ENCODE results near the gene MOSMO.

Gene MOSMO

DNA sequence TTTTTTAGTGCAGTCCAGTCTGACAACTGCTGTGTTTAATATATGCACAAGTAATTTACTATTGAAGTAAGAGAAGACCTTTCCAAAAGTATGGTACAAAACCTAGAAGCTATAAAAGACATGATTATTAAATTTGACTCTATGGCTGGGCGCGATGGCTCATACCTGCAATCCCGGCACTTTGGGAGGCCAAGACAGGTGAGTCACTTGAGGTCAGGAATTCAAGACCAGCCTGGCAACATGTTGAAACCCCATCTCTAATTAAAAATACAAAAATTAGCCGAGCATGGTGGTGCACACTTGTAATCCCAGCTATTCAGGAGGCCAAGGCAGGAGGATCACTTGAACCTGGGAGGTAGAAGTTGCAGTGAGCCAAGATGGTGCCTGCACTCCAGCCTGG, 43.1 kb downstream of the MOSMO start:
- DNase-seq (ENCODE audit: low read depth): no peak

DNA sequence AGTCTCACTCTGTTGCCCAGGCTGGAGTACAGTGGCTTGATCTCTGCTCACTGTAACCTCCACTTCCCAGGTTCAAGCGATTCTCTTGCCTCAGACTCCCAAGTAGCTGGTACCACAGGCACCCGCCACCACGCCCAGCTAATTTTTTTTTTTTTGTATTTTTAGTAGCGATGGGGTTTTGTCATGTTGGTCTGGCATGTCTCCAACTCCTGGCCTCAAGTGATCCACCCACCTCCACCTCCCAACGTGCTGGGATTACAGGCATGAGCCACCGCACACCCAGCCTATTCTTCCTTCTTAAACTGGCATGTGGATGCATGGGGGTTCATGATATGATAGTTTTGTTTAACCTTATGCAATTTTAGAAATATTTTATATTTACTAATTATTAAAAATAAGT, 45.1 kb downstream of the MOSMO start:
- no peak for DNase-seq (ENCODE audit: low read depth)

DNA sequence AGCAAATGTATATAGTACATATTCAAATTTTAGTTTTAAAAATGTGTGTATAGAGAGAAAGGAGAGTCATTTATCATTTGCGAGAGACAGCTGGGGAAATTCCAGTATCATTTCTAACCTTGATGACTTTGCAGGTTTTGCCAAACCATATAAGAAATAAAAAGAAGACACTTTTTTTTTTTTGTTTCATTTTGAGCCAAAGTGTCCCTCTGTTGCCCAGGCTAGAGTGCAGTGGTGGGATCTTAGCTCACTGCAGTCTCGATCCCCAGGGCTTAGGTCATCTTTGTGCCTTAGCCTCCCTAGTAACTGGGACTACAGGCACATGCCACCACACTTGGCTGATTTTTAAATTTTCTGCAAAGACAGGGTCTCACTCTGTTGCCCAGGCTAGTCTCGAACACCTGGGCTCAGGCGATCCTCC, 46.0 kb downstream of the MOSMO start:
- DNase-seq (ENCODE audit: low read depth): no peak

DNA sequence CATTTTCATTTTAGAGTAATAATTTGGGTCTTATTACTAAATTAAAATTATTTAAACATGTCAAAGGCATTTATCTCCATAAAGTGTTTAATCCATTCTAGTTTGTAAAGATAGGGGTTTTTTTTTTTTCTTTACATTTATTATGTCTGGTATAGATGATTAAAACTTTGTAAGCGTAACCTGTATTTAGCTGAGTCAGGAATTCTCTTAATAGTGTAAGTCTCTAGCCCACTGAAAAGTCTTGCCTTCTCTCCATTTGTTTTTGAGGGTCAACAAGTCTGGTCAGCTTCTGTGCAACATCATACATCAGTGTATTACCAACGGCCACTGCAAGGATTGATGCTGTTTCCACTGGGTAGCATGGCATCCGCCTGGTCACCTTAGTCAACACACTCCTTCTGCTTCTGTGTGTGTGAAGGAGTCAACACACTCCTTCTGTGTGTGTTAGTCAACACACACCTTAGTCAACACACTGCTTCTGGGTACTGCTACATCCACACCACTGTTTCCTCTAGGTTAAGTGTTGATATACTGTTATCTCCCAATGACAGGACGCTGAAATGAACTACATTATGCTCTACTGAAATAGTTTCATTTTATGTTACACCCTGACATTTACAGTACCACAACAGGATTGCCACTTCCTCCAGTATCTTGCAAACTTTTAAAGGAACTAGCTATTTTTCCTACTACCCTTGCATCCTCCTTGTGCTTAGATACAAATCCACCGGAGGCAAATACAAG, 47.1 kb downstream of the MOSMO start:
- DNase-seq (ENCODE audit: low read depth): no peak

DNA sequence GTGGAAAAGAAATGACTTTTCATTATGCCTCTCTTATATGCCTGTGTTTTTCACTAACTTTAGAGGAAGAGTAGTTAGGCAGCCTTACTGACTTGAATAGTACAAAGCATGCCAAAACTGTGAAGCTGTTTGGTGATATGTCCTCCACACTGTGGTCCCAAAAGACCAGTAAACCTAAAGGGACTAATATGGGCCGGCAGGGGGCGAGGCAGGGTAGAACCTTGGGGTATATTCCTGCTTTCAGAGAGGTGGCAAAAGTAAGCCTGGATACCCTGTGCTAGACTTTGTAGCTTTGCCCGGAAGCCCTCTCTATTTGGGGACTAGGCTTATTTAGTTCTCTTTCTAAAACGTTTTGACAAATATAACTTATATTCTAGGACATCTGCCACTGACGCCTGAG, 48.0 kb downstream of the MOSMO start:
- DNase-seq (ENCODE audit: low read depth): no peak

DNA sequence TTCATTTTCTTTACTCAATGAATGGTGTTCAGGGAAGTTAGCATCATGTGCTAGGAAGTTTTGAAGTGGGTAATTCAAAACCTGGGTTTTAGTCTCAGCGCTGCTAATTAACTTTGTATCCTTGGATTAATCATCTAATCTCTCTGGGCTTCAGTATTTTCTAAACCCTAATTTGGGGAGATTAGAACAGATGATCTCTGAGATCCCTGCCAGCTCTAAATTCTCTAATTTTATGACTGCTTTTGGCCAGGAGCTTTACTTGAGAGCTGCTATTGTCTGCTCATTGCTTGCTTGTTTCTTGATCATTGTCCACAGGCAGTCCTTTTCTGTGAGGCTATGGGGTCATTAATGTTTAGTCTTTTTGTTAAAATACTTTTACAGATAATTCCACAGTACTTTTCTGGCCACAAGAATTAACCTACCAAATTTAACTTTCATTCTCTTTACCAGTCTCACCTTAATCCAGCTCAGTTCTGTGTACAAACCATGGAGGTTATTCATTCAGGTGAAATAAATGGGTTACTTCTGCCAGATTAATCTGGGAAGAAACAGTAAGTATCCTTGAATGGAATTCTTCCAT, 56.1 kb downstream of the MOSMO start:
- no peak for DNase-seq (ENCODE audit: low read depth)

DNA sequence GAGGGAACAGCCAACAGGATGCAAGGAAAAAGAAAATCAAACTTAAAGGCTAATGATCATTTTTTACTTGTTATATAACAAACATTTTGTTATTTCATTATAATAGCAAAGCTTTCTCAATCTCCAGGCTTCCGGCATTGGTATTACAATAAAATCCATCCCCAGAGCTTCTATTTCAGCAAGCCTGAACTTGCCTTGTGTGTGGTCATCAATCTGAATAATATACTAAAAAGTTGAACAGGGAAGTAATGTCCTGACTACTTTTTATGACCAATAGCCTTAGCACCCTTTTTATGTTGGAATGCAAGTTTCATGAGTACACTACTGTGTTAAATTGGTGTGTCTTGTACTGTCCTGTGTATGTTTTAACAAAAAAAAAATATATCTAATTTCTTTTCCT, 57.3 kb downstream of the MOSMO start:
- no peak for DNase-seq (ENCODE audit: low read depth)

DNA sequence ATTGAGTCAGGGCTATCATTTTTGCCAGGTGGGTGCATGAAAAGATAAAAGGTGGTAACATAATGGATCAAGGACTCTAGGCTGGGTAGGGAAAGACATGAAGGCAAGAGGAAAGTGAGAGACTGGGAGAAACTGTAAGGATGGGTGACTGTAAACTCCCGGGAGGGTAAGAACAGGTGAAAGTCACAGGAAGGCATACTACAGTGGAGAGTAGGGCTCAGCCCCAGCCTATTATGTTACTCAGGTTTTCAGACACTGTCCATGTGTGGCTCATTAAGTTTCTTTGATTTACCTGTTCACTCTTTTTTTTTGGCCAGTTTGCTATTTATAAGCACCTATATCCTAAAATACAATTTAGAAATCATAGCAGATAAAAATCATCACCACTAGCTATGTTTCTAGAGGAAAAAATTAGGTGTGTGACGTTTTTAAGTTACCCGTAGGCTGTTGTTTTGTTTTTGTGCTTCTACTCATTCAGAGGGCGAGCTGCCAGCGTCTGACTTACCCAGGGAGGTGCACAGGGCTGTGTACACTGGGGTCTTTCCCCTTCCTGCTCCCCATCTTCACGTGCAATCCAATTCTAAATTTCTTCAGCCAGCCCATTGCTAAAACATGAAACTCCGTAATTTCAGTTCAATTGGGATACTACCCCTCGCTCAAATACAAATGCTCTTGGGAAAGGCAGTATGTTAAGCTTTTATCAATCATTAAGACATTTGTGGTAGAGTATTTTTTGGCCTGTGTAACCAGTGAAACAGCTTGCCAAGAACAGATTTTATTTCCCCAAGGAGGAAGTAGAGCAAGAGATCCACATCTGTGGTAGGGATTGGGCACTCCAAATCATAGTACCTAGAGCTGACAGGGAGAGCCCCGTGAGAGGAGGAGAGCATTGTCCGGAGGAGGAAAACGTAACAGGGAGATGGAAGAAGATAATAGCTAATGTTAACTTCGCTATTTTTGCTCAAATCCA, 62.7 kb downstream of the MOSMO start:
- DNase-seq (ENCODE audit: low read depth): no peak

DNA sequence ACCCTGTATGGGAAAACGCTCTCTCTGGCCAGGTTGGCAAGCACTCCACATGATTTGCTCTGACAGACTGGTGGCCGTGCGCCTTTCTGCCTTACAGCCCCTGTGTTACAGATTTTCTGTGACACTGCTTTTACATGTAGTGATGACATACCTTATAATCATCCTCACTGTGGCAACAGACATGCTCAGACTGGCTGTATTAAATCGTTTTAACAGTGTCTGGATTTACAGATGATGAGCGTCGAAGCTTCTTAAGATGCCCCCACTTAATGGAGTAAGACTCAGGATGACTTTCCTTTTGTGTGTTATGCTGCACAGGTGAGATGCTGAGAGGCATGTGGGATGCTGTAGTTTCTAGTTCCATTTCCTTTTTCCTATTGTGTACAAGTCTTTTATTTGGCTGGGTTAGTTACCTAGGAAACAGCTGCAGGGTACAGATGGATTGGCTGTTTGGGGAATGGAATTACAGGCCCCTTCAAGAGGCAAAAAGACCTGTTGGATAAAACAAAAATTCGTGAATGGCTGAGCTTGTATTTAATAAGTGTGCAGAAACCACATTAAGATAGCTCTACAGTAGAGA, 63.5 kb downstream of the MOSMO start:
- DNase-seq (ENCODE audit: low read depth): no peak

DNA sequence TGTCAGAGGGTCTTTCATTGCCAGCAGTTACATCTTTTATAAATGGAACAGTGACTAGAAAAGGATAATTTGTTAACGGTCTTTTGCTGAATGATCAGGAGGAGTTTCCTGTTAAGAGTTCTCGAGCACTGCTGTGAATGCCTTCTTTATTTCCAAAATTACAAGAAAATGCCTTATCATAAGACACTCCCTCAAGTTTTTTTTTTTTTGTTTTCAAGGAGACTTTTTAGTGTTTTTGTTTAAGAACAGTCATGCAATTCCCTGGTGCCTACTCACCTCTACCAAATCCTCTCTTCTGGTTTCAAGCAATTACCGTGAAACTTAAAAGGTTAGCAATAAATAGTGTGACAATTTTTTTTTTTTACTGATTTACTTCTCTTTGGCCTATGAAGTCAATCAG, 65.4 kb downstream of the MOSMO start:
- no peak for DNase-seq (ENCODE audit: low read depth)

DNA sequence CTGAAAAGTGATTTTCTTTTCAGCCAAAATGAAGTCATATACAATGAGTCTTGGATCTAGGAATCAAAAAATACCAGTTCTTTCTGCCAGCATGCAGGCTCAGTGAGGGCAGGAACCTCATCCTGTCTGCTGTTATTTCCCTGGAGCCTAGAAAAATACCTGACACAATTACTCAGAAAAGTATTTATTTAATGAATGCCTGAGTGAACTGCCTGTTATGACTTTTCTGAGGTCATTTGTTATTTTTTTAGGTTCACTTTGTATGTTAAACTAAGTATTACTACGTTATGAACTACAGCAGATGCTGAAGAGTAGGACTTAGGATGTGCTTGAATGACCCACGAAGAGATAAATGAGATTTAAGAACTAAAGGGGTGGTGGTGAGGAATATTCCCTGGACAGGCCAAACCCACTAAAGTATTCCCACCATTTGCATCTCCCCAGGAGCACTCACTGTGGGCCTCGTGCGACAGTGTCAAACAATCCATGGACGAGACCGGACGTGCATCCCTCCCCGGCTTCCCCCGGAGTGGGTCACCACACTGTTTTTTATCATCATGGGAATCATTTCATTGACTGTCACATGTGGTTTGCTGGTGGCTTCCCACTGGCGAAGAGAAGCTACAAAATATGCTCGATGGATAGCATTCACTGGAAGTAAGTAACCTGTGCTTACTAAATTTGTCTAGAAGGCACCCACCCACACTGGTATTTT, 67.3 kb downstream of the MOSMO start:
- DNase-seq (ENCODE audit: low read depth): no peak

DNA sequence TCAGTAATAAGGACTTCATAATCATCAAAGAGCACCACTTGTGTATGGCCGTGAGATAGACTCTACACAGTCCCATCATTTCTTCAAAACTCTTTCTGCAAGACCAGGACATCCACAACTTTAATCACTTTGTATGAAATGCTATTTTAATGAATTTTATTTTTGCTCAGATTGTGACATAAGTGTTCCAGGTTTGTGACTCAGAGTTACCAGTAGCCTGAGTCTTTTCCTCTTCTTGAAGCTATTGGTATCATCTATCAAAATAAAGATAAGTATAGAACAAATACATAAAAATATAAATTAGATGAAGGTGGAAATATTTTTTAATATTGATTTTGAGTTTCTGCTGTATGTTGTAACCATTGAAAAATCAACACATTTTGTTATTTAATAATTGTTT, 67.9 kb downstream of the MOSMO start:
- no peak for DNase-seq (ENCODE audit: low read depth)

DNA sequence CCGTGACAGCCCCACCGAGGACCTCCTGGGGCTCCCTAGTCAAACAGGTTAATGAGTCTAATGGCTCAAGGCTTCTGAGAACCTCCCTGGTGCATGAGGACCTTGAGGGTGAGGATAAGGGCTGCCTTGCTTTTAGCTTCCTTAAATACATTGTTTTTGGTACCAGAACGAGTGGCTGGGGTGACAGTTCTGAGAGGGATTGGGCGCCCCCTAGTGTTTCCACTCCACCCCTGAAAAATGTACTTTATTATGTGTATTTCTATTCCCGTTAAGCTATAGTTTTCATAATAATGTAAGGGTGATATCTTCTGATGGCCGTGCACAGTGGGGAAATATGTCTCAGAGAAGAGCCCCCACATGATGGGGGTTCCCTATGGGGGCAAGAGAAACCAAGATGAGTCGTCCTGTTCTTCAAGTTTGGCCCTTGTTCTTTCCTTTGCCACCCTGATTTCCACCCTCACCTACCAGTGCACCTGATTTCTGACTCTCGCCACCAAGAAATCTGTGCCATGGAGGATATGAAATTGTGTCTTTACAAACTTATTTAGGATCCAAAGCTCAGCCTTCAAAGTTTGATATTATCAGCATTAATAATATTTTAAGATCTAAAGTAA, 69.9 kb downstream of the MOSMO start:
- DNase-seq (ENCODE audit: low read depth): peak; percentile 65

DNA sequence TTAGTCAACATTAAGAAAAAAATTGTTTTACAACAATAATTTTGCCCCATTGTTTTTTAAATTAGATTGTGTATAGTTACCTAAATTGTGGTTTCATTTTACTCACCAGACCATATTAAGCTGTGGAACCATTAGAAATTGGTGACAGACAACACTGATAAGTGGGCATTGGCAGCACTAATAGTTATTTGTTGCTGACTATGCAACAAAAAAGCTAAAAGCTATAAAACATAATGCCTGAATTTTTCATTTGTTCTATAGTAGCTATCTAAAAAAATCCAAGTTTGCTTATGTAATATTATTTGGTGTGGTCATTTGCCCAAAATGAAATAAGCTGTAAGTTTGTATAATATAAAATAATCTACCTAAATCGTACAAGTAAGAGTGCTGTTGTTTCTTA, 70.7 kb downstream of the MOSMO start:
- no peak for DNase-seq (ENCODE audit: low read depth)

DNA sequence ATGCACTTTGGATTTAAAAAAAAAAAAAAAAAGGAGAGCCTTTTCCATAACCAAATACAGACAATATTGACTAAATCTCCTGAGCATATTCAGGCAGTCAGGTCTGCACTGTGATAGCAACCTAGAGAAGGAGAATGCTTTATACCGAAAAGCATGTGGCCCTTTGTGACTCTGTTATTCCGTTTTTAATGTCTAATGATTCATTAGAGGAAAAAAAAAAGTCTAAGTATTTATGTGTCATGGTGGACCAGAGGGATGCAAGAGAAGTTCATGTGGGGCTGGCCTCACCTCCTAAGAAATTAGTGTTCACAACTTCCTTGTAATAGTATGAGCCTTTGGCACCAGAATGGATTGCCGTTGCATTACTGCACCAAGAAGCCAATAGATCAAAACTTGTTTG, 73.1 kb downstream of the MOSMO start:
- no peak for DNase-seq (ENCODE audit: low read depth)

DNA sequence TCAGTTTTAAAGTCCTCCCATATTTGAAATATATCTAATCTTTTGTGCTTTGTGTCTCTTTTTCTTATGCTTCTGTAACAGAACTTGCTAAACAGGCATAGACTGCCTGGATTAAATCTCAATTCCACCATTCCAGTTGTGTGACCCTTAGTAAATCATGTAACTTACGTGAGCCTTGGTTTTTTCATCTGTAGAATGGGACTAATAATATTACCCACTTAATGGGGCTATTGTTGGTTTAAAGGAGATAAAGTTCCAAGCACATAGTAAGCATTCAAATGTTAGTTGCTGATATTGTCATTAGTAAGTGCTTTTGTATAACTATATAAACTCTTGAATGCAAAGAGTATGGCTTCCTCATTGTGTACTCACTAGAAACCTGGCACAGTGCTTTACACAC, 78.5 kb downstream of the MOSMO start:
- no peak for DNase-seq (ENCODE audit: low read depth)

DNA sequence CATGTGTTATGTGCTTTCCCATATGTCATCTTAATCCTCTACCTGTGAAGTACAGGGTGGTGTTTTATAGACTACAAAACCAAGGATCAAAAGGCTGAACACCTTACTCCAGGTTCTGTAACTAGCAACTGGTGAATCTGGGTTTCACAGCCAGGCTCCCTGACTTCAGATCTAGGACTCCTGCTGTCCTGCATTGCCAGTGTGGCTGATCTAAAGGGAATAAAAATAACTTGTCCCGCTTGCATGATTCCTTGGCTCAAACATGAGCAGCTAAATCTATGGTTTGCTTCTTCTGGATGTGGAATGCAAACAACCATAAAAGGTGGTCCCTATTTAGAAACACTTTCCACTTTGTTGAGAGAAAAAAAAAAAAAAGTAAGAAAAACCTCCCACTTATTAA, 80.7 kb downstream of the MOSMO start:
- no peak for DNase-seq (ENCODE audit: low read depth)

DNA sequence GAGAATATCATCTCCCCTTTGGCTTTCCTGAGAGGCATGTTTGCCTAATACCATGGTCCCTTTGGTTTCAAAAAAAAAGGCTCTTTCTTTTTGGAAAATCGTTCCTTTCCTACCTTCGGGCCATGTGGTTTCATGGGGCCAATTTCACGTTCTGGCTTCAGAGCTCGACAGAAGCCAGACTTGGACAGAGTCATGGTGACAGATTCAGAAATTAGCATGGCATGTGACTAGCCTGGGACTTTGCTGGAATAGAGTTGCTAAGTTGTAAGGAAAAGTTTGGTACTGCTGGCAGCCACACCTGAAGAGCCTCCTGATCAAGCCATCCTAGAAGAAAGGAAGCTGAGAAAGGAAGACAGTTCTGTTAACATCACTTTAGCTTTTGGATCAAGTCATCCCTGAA, 82.0 kb downstream of the MOSMO start:
- DNase-seq (ENCODE audit: low read depth): no peak

DNA sequence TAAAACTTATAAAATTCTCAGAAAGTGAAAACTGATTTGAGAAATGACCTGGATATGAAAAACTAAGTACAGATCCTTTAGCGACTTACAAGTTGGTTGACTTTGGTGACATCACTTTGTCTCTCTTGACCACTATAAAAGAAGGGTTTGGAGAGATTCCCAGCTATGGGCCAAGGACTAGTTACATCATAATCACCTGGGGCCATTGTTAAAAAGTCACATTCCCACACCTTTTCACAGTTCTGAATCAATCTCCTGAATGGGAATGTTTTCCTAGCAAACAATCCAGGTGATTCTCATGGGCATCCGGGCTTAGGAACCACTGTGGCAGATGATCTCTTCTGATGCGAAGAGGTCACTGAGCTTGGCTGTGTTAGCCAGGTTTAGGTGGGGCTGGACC, 83.8 kb downstream of the MOSMO start:
- DNase-seq (ENCODE audit: low read depth): no peak

DNA sequence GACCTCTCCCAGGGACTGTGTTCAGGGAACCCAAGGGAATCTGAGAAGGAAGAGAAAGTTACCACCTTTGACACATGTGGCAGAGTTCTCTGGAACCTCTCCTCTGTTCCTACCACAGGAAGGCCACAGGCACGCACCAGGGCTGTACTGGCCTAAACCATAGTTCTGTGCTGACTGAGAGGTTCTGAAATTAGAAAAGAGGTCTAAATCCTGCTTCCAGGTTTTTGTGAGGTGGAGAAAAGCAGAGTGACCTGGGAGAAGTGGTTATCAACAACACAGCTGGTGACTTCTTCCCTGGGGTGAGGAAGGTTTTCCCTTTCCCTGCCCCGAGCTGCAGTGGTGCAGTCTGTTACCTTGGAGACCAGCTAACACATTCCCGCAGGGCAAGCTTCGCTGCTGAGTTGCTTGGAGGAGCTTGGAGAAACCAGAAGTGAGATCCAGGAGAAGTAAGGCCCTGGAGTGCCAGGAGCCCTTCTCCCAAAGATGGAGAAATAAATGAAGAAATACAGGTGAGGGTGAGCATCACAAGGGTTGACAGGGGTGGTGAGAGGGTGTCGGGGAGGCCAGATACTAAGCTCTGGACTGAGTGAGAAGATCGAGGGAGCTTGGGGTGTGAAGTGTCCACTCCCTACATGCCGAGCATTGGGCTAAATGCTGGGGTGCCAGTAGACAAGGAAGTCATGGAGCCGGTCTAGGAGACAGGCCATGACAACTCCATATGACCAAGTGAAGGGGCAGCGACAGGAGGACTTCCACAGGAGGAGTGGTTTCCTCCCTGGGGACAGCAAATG, 84.4 kb downstream of the MOSMO start, which contains the start of gene VWA3A:
Gene VWA3A, plus strand, starts transcription at position 399 of the 791 bp plus-strand sequence. Its CDS starts 97 bp downstream, at position 496.
- no peak for DNase-seq (ENCODE audit: low read depth)

DNA sequence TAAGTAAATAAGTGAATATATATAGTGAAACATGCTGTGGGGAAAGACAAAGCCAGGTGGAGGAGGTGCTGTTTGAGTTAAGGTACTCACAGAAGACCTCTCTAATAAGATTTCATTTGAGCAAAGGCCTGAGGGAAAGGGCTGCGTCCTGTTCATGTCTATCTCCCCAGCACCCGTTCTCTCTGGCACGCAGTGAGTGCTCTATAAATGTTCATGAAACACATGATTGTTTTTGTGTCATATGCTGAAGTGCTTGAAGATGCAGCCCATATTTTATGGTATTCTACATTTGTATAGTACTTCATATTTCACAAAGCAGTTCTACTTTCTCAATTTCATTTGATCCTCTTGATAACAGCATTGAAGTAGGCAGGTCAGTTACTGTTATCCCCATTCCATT, 85.4 kb downstream of the MOSMO start:
- DNase-seq (ENCODE audit: low read depth): no peak
